Measurements from ENCODE around the gene MANEAL. TPM values are rescaled to one million over a fixed set of nuclear protein-coding genes. Genes with fewer than 3 reads are reported as not detected.
A peak's percentile ranks its signal among the peaks of the same experiment; 100 is the strongest.

The MANEAL gene
- total and polyA plus RNA-seq, 4 donors: 0.96 to 6.2 (median 1.4) TPM

DNA sequence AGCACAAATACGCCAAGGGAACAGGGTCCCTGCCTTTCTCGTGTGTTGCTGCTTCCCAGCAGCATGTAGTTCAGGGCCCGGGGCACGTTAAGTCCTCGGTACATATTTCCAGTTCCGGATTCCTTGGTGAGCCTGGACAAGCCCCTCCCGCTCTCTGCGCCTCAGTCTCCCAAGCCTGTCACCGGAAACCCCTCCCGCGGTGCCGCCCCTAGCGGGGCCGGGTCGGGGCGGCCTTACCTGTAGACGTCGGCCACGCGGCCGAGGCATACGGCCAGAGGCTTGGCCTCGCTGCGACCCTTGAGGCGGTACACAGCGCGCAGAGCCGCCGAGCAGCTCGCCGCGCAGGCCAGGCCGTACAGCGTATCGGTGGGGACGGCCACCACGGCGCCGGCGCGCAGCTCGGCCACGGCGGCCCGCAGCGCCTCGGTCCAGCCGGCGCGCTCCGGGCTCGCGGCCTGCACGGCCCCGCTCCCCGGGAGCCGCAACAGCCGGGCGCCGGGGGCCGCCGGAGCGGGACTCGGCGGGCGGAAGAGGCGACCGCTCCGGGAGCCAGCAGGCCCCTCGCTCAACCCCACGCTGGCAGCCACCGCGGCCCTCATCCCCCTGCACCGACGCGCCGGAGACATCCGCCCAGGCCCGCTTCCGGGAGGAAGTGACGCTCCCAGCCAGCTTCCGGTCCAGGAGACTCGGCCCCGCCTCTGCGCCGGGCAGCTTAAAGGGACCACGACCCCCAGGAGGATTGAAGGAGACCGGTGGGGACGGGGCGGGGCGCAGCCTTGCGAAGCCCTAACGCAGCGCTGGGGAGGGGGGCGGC, 14.1 kb downstream of the MANEAL start, which contains the start of the genes C1orf122 and YRDC (continued):
- TF ChIP-seq, protein P1, sequence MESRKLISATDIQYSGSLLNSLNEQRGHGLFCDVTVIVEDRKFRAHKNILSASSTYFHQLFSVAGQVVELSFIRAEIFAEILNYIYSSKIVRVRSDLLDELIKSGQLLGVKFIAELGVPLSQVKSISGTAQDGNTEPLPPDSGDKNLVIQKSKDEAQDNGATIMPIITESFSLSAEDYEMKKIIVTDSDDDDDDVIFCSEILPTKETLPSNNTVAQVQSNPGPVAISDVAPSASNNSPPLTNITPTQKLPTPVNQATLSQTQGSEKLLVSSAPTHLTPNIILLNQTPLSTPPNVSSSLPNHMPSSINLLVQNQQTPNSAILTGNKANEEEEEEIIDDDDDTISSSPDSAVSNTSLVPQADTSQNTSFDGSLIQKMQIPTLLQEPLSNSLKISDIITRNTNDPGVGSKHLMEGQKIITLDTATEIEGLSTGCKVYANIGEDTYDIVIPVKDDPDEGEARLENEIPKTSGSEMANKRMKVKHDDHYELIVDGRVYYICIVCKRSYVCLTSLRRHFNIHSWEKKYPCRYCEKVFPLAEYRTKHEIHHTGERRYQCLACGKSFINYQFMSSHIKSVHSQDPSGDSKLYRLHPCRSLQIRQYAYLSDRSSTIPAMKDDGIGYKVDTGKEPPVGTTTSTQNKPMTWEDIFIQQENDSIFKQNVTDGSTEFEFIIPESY (IDR thresholded peaks at IDR 0.05): no peak
- TF ChIP-seq RXRA (IDR thresholded peaks at IDR 0.05): peak in 1 of 2 donors; percentile 13

DNA sequence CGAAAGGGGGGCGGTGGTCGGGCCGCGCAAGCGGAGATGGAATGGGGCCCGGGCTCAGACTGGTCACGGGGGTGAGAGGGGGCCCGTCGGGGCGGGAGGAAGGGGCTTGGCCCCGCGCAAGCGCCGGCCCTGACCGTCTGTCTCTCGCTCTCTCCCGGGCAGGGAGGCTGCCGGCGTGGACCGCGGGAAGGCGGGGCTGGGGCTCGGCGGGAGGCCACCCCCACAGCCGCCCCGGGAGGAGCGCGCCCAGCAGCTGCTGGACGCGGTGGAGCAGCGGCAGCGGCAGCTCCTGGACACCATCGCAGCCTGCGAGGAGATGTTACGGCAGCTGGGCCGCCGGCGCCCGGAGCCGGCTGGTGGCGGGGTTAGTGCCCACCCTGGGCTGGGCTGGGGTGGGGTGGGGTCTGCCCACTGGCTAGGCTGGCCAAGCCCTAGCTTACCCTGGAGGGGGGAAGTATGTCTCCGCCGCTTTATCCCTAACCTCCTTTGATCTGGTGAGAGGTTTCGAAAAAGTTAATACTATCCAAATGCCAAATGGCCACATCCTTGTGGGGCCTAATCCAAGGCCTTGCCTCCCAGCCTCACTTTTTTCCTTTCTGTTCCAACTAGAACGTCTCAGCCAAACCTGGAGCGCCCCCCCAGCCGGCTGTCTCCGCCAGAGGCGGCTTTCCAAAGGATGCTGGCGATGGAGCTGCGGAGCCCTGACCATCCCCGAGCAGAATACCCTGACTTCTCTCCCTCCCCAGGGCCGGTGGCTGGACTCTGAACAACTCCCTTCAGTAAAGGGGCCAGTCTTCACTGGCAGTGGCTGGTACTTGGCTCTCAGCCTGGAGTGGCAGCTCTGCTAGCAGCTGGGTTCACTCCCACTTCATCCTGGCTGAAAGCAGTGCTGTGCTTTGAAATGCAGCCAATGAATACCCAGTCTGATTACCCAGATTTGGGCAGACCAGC, 15.0 kb downstream of the MANEAL start:
- DNase-seq (ENCODE audit: low spot score): no peak
- peak overlapping the region; percentile 61 to 90 (median 86) for H3K4me3 ChIP-seq (ENCODE audit: low read depth in 1 of 3, low read length in 3 of 3)
- peaks cover 6 to 24% (median 20%) of the 10 kb centered on the region in 4 donors for H3K4me1 ChIP-seq (ENCODE audit: control insufficient read depth in 4 of 4, insufficient read depth in 4 of 4, low read length in 3 of 4)
- H3K36me3 ChIP-seq (ENCODE audit: control insufficient read depth in 4 of 4, insufficient read depth in 3 of 4, low read depth in 1 of 4, low read length in 3 of 4): peaks cover 5 to 25% (median 20%) of the 10 kb centered on the region in 4 donors
- no peaks in the 10 kb centered on the region for H3K27me3 ChIP-seq (ENCODE audit: control insufficient read depth in 4 of 4, insufficient read depth in 4 of 4, low read length in 3 of 4)
- no peaks in the 10 kb centered on the region for H3K9me3 ChIP-seq (ENCODE audit: control insufficient read depth in 4 of 4, low read length in 3 of 4)
- H3K9ac ChIP-seq (ENCODE audit: low read depth in 1 of 2, low read length in 2 of 2): peak overlapping the region; percentile 42 to 60
- peak overlapping the region; percentile 75 to 84 for H3K27ac ChIP-seq (ENCODE audit: low read depth in 1 of 2, low read length in 2 of 2)
- TF ChIP-seq NR2F2 (IDR thresholded peaks at IDR 0.05) (no peak), RAD21 (IDR thresholded peaks at IDR 0.05) (peak; percentile 8 to 26), HNF4A (conservative IDR thresholded peaks at IDR 0.05) (peak; percentile 50 to 51), JUND (IDR thresholded peaks at IDR 0.05) (no peak), TAF1 (conservative IDR thresholded peaks at IDR 0.05) (peak; percentile 61), GABPA (IDR thresholded peaks at IDR 0.05 in 1 of 2, conservative IDR thresholded peaks at IDR 0.05 in 1 of 2) (peak in 1 of 2 donors; percentile 59), HNF4G (IDR thresholded peaks at IDR 0.05) (no peak), SP1 (IDR thresholded peaks at IDR 0.05) (peak; percentile 36), FOXA2 (IDR thresholded peaks at IDR 0.05) (no peak), RXRA (IDR thresholded peaks at IDR 0.05) (peak; percentile 23 to 35), YY1 (IDR thresholded peaks at IDR 0.05) (peak; percentile 50)
- TF ChIP-seq, protein P2, sequence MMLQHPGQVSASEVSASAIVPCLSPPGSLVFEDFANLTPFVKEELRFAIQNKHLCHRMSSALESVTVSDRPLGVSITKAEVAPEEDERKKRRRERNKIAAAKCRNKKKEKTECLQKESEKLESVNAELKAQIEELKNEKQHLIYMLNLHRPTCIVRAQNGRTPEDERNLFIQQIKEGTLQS (IDR thresholded peaks at IDR 0.05): no peak
- TF ChIP-seq, protein P3, sequence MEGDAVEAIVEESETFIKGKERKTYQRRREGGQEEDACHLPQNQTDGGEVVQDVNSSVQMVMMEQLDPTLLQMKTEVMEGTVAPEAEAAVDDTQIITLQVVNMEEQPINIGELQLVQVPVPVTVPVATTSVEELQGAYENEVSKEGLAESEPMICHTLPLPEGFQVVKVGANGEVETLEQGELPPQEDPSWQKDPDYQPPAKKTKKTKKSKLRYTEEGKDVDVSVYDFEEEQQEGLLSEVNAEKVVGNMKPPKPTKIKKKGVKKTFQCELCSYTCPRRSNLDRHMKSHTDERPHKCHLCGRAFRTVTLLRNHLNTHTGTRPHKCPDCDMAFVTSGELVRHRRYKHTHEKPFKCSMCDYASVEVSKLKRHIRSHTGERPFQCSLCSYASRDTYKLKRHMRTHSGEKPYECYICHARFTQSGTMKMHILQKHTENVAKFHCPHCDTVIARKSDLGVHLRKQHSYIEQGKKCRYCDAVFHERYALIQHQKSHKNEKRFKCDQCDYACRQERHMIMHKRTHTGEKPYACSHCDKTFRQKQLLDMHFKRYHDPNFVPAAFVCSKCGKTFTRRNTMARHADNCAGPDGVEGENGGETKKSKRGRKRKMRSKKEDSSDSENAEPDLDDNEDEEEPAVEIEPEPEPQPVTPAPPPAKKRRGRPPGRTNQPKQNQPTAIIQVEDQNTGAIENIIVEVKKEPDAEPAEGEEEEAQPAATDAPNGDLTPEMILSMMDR (IDR thresholded peaks at IDR 0.05; ENCODE audit: low read depth, low read length, missing input control): no peak
- TF ChIP-seq, protein P4, sequence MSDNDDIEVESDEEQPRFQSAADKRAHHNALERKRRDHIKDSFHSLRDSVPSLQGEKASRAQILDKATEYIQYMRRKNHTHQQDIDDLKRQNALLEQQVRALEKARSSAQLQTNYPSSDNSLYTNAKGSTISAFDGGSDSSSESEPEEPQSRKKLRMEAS (IDR thresholded peaks at IDR 0.05): no peak
- TF ChIP-seq, protein P5, sequence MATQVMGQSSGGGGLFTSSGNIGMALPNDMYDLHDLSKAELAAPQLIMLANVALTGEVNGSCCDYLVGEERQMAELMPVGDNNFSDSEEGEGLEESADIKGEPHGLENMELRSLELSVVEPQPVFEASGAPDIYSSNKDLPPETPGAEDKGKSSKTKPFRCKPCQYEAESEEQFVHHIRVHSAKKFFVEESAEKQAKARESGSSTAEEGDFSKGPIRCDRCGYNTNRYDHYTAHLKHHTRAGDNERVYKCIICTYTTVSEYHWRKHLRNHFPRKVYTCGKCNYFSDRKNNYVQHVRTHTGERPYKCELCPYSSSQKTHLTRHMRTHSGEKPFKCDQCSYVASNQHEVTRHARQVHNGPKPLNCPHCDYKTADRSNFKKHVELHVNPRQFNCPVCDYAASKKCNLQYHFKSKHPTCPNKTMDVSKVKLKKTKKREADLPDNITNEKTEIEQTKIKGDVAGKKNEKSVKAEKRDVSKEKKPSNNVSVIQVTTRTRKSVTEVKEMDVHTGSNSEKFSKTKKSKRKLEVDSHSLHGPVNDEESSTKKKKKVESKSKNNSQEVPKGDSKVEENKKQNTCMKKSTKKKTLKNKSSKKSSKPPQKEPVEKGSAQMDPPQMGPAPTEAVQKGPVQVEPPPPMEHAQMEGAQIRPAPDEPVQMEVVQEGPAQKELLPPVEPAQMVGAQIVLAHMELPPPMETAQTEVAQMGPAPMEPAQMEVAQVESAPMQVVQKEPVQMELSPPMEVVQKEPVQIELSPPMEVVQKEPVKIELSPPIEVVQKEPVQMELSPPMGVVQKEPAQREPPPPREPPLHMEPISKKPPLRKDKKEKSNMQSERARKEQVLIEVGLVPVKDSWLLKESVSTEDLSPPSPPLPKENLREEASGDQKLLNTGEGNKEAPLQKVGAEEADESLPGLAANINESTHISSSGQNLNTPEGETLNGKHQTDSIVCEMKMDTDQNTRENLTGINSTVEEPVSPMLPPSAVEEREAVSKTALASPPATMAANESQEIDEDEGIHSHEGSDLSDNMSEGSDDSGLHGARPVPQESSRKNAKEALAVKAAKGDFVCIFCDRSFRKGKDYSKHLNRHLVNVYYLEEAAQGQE (IDR thresholded peaks at IDR 0.05): peak; percentile 68
- TF ChIP-seq, protein P1 (IDR thresholded peaks at IDR 0.05): no peak
- 2% methylated on average over 54 of the region's 54 CpGs for WGBS
